ENCODE results near the gene HS1BP3.

The HS1BP3 gene

GRCh38 chr2:20573620-20574422 is 77.1 kb downstream of the HS1BP3 start:
- DNase-seq (ENCODE audit: low read depth in 1 of 2, low spot score in 1 of 2), result no peak

DNA sequence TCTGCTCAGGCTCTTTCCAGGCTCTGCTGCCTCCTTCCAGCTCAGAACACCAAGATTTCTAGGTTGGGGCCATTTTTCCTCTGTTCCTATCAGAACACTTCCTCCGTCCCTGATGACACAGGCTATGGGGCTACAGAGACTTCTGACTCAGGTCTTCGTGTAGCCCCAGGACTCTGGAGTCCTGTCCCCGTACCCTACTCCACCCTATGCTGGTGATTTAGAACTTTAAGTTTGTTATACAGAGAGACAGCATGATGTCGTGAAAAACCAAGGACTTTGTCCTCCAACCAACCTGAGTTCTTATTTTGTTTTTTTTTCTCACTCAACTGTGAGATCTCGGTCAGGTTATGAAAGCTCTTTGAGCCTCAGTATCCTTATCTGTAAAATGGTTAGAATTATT is 78.7 kb downstream of the HS1BP3 start:
- DNase-seq (ENCODE audit: low read depth in 1 of 2, low spot score in 1 of 2), result no peak

- DNase-seq (ENCODE audit: low read depth in 1 of 2, low spot score in 1 of 2), result no peak
These were observed 79.2 kb downstream of the HS1BP3 start for GRCh38 chr2:20571644-20572215.

GRCh38 chr2:20571231-20571630 is 79.7 kb downstream of the HS1BP3 start:
- DNase-seq (ENCODE audit: low read depth in 1 of 2, low spot score in 1 of 2), result no peak

DNA sequence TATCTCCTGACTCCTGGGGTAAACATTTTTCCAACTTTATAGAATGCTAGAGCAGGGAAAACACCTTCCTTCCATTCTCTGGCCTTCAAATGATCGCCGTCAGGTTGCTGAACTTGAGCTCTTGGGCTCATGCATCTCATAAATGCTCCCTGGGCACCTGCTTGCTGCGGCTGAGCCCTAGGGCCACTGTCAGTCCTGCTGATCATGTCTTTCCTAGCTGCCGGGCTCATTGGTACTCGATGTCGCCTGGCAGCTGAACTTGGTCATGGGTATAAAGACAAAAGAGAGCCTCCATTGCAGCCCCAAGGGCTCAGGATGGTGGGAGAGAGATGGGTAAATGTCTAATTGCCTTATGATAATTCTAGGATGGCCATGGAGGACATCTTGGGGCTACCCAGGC is 80.6 kb downstream of the HS1BP3 start:
- DNase-seq (ENCODE audit: low read depth in 1 of 2, low spot score in 1 of 2), result no peak

DNA sequence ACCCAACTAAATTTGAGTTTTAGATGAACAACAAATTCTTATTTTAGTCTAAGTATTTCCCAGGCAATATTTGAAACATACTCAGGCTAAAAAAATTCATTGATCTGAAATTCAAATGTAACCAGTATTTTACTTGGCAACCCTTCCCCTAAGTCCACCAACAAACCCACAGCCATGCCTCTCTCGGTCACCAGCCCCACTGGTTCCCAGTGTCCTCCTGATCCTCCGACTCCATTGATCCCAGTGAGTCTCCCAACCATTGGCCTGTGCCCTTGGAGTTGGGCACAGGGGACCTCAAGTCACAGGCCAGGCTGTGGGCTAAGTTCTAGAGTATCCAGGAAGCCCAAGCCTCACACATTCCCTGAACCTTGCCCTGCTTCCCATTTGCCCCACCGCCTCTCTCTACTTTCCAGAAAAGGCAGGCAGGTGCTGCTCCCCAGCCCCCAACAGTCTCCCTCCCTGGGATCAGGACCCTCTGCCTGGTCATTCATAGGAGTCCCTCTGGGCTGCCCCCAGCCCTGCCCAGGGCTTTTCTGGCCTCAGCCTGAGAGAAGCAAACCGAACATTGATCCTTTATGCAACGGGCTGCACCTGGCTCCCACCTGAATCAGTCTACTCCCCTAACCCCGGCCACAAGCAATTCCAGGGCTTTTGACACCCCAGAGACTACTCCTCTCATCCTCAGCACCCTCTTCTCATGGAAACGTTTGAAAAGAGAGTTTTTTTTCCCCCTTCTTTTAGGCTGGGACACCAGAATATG is 81.3 kb downstream of the HS1BP3 start:
- no peak for DNase-seq (ENCODE audit: low read depth in 1 of 2, low spot score in 1 of 2)

- DNase-seq (ENCODE audit: low read depth in 1 of 2, low spot score in 1 of 2), result no peak
These were observed 82.1 kb downstream of the HS1BP3 start for GRCh38 chr2:20568501-20569463.

DNA sequence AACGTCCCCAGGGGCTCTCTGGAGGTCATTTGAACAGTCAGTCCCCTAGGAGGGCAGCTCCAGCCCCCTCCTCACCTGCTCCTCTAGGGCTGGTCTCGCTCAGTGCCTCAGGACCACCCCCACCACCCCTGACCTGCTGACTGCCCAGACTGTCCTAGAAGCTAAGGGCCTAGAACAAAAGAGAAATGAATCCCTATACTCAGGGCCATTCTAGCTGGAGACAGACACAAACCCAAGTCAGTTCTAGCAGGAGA is 83.0 kb downstream of the HS1BP3 start:
- no peak for DNase-seq (ENCODE audit: low read depth in 1 of 2, low spot score in 1 of 2)

Data from stimulated activated CD4-positive, alpha-beta T cell treated with anti-CD3 and anti-CD28 coated beads, Interleukin-15, amount 100 ng/mL, for 1 hour (primary cell).